GM21529 (cell line): ENCODE measurements around the gene DGCR6L.
"Not testable (repeated sequence)": the region's sequence is repeated elsewhere in the genome, so short reads cannot be mapped to it uniquely, and the experiment has no call there.

Experiments
- ATAC-seq: cut with Tn5 transposase; IDR thresholded peaks from one replicate; pipeline ENCODE4 v1.9.1; 2021; ENCODE audit not compliant: unreplicated experiment

The DGCR6L gene

GRCh38 chr22:20319745-20320658 is at the start of gene DGCR6L:
TSS of gene DGCR6L (minus strand) at chr22:20320060. CDS start at chr22:20319988, 72 bp downstream.
- peak; percentile 70 for ATAC-seq

GRCh38 chr22:20368875-20369274 is 49.0 kb upstream of the DGCR6L start:
- not testable (repeated sequence) for ATAC-seq

GRCh38 chr22:20366841-20367240 is 47.0 kb upstream of the DGCR6L start:
- ATAC-seq: not testable (repeated sequence)

- not testable (repeated sequence) for ATAC-seq
Observed at GRCh38 chr22:20364335-20365260, 44.7 kb upstream of the DGCR6L start.

GRCh38 chr22:20362403-20362802 is 42.5 kb upstream of the DGCR6L start:
- ATAC-seq: not testable (repeated sequence)

GRCh38 chr22:20361752-20362229 is 41.9 kb upstream of the DGCR6L start:
- ATAC-seq: not testable (repeated sequence)

- not testable (repeated sequence) for ATAC-seq
Observed at GRCh38 chr22:20360866-20361751, 41.2 kb upstream of the DGCR6L start.

- not testable (repeated sequence) for ATAC-seq
Observed at GRCh38 chr22:20360261-20360660, 40.4 kb upstream of the DGCR6L start.

- not testable (repeated sequence) for ATAC-seq
Observed at GRCh38 chr22:20358503-20359239, 38.8 kb upstream of the DGCR6L start.

GRCh38 chr22:20357967-20358366 is 38.1 kb upstream of the DGCR6L start:
- not testable (repeated sequence) for ATAC-seq

GRCh38 chr22:20356906-20357305 is 37.0 kb upstream of the DGCR6L start:
- not testable (repeated sequence) for ATAC-seq

- not testable (repeated sequence) for ATAC-seq
Observed at GRCh38 chr22:20355939-20356636, 36.2 kb upstream of the DGCR6L start.

- no peak for ATAC-seq
Observed at GRCh38 chr22:20354238-20354975, 34.5 kb upstream of the DGCR6L start.

- ATAC-seq: not testable (repeated sequence)
Observed at GRCh38 chr22:20352536-20352935, 32.7 kb upstream of the DGCR6L start.

GRCh38 chr22:20346553-20346952 is 26.7 kb upstream of the DGCR6L start:
- not testable (repeated sequence) for ATAC-seq

- ATAC-seq: not testable (repeated sequence)
Observed at GRCh38 chr22:20338291-20338690, 18.4 kb upstream of the DGCR6L start.

GRCh38 chr22:20337807-20338206 is 17.9 kb upstream of the DGCR6L start:
- ATAC-seq: not testable (repeated sequence)

- ATAC-seq: not testable (repeated sequence)
Observed at GRCh38 chr22:20336561-20336960, 16.7 kb upstream of the DGCR6L start.
